ENCODE data around the gene CHST8.
"Not testable (repeated sequence)": the region's sequence is repeated elsewhere in the genome, so short reads cannot be mapped to it uniquely, and the experiment has no call there.

The CHST8 gene

DNA sequence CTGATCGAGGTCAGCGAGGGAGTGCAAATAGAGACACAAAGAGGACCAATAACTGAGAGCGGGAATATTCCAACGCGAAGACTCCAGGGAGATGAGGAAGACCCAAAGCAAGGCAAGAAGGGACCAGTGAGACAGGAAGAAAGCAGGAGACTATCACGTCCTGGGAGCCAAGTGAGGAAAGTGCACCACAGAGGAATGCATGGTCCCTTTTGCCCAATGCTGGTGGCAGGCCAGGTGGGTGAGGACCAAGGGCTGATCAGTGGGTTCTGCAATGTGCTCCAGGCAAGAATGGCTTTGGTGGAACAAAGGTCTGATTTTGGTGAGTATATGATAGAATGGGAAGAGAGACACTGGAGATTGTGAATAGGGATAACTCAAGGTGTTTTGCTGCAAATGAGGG lies 25.4 kb downstream of the CHST8 start:
- DNase-seq, result no peak

DNA sequence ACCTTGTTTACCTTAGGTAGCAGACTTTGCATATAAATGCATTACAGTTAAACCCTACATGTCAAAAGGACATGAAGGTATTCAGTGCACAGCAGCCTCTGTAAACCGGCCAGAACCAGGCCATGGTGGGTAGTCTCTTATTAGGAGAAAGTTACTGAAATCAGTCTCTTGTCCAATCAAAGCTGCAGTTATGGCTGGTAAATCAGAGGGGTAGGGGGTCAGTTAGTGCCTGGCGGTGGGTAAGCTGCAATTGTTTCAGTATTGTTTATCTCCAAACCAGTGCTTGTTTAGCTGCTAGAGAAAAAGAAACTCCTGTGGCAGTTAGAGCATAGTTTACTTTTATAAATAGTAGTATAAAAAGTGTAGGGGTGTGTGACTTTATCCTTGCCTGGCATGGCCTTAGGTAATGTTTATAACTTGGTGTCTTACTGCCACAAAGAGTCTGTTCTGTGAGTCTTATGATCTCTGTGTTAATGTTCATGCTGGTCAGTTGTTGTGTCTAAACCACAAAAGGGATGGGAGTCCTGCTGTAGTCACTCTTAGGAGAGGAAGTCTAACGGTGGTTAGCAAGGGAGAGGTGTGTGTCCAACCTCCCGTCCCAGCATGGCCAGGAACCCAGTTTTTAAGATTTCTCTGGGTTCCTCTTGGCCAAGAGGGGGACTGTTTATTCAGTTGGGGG lies 28.0 kb downstream of the CHST8 start:
- DNase-seq, result no peak

DNA sequence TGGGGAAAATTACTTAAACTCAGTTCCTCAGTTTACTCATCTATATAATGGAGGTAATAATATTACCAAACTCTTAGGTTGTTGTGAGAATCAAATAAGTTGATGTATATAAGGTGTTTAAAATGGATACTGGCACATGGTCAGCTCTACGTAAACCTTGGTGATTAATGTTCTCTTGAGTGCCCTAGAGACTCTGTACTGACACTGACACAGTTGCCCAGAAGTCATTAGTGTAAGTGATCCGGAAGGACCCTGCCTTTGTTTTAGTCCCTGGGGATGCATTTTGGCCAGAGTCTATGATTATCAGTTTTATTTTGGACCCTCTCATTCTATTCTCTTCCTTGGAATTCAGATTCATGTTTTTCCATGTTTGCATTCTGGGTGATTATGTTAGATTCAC lies 31.9 kb downstream of the CHST8 start:
- no peak for DNase-seq

DNA sequence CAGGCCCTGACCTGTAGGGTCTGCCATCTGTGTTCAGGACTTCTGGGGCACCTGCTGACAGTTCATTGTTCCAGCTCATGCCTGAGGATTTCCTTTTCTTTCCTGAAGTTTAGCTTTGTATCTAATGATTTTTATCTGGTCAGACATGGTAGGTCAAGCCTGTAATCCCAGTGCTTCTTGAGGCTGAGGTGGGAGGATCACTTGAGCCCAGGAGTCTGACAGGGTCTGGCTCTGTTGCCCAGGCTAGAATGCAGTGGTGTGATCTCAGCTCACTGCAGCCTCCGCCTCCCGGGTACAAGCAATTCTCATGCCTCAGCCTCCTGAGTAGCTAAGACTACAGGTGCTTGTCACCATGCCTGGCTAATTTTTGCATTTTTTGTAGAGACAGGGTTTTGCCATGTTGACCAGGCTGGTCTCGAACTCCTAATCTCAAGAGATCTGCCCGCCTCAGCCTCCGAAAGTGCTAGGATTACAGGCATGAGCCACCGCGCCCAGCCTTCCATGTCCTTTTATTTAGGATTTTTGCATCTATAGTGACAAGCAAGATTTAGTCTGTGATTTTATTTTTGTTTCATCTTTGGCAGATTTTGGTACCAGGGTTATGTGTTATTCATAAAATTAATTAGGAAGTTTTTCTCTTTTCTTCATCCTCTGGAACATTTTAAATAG lies 33.2 kb downstream of the CHST8 start:
- no peak for DNase-seq

DNA sequence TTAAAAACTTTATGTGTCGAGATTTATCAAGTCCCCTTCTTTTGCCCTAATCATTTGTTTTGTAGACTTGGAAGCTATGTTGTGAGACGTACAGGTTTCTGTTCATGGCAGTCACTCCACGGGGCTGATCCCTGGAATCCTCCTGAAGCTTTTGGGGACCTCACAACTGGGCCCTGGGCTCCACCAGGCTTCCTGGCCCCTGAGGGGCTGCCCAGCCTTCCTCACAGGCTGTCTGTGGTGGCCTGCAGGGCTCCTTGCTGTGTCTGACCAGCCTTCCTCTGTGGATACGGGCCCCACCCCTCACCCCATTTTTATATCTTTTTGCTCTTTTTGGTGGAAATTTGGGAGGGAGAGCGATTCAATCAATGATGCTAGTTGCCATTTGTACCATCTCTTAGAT lies 38.1 kb downstream of the CHST8 start:
- DNase-seq, result no peak

DNA sequence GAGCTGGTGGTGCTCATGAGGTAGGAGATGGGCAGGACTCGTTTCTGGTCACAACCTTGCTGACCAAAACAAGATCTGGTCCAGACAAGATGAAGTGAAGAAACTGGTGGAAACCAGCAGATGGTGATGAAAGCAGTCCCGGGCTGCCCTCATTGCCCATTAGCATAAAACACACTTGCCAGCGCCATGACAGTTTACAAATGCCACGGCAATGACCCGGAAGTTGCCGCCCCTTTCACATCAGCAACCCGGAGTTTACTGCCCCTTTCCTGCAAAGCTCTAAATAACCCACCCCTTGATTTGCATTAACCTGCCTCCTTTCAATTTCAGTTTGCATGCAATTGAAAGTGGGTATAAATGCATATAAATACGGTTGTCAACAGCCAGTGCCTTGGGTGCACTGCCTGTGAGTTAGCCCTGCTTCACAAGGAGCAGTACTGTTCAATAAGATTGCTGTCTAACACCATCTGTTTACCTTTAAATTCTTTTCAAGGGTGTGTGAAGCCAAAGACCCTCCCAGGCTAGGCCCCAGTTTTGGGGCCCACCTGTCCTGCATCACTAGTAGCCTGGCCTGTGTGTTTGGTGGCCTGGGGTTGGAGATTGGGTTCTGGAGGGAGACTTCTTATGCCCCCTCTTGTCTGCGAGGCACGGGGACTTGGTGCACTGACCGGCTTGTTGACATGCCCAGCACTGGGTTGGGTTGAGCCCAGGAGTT lies 38.8 kb downstream of the CHST8 start:
- DNase-seq, result no peak

DNA sequence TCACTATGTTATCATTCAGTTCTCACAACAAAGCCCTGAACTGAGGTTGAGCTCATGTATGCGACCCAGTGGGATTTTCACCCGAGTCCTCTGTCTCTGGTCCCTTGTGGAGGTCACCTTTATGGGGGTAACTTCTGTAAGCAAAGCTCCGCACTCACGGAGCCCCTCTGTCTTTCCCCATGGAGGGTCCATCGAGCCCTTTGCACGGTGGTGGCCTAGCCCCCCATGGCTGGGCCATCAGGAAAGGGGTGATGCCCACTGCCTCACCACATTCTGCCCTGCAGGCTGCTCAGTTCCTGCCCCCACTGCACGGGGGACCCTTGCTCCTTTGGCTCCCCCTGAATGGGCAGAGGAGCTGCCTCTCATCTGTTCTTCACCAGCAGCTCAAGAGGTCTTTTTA lies 39.6 kb downstream of the CHST8 start:
- no peak for DNase-seq

DNA sequence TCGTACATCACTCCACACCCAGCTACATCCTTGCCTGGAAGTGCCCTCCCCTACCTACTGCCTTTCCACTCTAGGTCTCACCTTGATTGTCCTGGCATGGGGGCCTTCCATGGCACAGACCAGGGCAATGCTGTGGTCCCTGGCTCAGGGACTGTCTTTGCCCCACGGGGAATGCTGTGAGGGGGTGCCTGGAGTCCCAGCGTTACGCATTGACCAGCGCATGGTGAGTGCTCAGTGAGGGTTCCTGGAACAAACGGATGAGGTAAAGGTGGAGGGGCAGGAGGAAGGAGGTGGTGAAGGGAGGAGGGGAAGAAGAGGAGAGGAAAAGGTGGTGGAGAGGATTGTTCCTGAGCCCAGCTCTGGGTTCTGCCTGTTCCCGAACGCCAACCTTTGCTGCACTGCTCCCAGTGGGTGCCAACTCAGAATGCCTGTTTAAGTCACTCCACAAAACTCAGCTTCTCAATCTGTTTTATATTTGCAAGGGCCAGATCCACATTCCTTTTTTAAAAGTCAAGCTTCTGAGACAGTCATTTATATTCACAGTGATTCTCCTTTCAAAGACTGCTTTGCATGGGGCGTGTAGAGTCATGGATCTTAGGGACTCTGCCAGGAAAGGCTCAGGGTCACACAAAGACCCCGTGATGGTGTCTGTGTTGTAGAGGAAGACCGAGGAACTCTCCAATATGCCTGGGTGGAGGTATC lies 40.8 kb downstream of the CHST8 start:
- DNase-seq, result no peak

DNA sequence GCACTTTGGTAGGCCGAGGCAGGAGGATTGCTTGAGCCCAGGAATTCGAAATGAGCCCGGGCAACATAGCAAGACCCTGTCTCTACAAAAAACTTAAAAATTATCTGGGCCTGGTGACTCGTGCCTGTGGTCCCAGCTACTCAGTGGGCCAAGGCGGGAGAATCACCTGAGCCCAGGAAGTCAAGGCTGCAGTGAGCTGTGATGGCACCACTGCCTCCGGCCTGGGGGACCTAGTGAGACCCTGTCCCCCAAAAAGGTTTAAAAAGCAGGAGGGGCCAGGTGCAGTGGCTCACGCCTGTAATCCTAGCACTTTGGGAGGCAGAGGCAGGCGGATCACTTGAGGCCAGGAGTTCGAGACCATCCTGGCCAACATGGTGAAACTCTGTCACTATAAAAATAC lies 41.6 kb downstream of the CHST8 start:
- DNase-seq, result not testable (repeated sequence)

DNA sequence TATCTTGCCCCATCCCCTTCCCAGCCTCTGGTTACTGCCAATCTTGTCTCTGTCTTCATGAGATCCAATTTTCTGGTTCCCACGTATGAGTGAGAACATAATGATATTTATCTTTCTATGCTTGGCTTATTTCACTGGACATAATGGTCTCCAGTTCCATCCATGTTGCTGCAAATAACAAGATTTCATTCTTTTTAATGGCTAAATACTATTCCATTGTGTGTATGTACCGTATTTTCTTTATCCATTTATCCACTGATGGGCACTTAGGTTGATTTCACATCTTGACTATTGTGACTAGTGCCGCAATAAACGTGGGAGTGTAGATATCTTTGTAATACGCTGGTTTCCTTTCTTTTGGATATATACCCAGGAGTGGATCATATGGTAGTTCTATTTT lies 43.0 kb downstream of the CHST8 start:
- no peak for DNase-seq

DNA sequence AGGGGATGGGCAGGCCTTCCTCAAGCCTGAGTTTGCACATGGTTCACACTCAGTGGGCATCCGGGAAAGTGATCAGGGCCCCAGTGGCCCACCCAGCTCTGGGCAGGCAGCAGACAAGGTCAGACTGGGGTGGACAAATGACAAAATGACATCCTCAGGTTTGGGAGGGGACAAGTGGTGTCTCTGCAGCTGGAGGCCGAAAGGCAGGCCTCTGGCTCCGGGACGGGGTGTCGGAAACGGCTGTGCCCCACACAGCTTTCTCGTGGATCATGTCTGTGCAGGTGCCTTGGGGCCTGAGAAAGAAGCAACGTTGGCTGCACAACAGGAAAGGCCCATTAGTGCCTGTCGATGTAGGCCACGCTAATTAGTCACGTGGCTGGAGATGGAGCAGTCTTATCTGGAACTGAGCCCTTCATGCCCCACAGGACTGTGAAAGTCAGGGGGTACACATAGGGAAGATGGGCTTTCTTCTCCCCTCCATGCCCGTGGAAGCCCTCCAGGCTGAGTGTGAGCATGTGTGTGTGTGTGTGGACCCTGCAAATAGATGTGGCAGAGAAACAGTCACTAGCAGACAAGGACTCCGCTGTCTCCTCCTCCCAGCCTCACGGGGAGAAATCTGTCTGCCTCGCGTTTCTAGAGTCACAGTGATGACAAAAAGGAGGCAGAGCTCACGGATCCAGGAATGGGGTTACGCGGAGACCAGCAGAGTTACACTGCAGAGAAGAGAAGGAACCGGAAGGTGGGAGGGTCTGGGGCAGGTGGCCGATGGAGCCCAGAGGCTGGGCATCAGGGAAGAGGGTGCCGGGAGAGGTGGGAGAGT lies 44.2 kb downstream of the CHST8 start:
- no peak for DNase-seq

DNA sequence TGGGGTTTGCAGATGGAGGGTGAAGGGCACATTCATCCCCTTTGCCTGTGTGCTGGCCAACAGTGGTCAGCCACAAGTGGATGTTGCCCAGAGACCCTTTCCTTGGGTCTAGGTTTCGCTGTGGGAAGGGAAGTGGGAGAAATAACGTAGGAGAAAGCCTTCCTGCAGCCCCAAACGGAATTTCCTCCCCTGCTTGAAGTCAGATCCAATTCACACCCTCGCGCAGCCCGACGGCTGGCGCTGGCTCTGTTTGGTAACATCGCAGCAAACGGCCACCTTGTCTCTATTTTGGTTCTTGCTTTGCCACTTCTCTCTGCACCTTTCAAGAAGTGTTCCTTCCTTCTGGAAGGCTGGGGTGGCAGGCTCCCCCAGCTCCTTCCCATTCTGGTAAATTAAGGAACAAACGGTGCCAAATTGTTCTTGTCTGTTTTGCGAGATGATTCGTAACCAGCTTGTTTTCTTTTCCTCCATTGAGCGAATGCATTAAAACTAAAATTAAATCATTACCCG lies 45.4 kb downstream of the CHST8 start:
- DNase-seq, result no peak

DNA sequence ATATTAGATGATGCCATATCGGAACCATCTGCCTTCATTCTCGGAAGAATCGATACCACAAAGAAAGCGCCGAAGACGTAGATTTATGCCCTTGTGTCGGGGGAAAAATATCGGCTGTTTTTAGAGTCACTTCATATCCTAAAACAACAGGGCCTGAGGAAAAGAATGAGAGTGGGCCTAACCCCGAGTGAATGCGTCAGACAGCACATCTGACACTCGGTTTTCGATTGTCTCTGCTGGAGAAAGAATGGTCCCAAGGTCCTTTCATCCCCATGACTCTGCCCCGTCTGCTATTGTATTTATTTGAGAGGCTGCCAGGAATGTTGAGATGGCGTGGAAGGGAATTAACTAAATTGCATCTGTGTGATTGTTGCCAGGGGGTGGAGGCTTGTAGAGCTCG lies 46.1 kb downstream of the CHST8 start:
- DNase-seq, result no peak

DNA sequence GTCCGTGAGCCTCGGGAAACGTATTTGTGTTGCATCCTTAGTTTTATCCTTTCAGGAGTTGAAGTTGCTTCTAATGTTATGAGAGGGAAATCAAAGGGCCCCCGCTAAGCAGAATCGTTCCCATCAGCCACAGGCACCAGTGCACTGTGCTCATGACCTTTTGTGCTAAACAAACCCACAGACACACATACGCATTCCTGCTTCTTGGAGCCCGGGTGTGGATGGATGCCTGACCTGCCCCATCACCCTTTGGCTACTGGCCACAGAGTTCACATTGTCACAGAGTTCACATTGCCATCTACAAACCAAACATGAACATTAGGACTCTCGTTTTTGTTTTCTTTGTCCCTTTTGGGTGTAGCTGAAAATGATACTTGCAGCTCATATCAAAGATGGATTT lies 47.2 kb downstream of the CHST8 start:
- DNase-seq, result no peak

DNA sequence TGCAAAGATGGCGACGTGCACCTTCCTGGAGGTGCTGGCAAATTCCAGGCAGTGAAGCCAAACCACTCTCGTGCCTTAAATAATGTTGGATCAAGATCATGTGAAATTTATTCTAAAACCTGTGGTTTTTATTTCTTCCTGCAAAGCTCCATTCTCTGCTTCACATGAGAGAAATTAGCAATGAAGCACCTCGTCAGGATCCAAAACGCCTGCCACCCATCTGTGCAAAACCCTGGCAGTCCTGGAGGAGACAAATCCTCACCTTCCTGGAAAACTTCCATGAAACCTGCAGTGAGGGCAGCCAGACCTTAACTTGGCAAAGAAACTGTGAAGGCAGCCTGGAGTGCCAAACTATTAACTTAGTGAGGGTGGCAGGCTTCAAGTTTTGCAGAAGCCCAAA lies 47.6 kb downstream of the CHST8 start:
- DNase-seq, result no peak

DNA sequence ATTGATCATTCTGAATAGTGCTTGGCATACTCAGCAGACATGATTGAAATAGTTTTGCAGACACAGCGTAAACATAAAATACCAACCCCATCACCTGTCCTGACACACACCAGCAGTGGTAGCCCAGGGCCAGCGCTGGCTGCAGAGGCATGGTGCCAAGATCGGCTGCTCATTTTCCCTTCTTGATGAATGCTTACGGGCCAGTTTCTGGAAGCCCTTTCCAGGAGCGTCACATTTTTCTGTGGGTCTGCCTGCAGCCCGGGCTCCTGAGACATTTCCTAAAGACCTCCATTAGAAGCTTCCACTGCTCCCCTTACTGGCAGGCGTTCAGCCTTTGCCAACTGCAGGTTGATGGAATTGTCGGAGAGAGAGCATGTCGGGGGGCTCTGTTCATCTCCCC lies 48.6 kb downstream of the CHST8 start:
- DNase-seq, result no peak

DNA sequence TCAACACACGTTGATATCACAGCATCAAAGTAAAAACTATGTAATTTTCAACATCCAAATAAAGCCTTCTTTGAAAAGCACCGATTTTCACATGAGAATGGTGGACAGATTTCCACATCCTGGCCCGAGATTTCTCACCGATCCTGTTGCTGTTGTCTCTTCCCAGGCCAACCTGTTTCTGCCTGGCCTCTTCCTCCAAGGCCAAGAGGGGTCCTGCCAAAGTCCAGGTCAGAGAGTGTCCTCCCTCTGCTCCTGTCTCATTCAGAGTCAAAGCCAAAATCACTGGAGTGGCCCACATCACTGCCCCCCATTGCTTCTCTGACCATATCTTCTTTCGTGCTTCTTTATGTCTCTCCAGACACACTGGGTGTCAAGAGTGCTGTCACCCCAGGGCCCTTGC lies 49.5 kb downstream of the CHST8 start:
- no peak for DNase-seq

DNA sequence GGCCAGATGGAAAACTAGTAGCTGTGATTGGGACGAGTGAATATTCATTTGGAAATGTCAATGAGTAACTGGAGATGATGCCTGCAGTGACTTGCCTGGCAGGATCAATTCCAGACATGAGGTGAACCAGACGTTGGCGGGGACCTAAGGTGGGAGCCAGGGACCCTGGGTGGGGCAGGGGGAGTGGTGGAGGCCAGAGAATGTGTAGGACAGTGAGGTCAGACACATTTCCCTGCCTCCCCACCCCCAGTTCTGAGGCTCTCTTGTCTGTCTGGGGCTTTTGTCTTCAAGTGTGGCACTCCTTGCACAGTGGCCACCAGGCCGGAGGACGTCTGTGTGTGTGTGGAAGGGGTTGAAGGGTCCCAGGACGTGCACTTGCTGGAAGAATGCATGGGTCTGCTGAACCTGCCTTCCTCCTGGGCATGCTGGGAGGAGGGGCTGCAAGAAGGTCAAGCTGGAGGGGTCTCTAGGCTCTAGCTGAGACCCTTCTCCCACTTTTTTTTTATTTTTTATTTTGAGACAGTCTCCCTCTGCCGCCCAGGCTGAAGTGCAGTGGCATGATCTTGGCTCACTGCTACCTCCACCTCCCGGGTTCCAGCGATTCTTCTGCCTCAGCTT lies 51.6 kb downstream of the CHST8 start:
- DNase-seq, result no peak

DNA sequence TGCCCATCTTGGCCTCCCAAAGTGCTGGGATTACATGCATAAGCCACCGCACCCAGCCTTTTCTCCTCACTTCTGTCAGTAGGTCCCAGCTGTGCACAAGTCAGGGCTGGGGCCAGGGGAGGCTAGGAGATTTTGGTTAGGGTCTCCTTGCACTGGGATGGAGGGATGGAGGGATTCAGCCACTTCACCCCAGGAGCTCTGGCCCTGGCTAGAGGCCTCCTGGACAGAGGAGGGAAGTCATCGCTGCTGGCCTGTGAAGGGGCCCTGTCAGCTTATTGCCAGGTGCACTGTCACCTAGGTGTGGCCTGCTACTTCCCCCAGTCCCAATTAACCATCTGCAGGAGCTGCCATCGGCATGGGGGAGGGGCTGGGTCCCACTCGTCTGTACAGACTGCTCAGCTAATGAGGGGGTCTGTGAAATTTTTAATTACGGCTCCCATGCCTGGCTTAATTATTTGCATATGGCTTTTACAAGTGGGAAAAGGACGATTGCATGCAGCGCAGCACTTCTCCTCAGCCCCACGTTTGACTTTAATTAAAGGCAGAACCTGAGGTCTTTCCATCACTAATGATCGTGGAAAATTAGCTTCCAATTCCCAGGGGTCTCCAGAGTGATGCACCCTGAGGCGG lies 52.4 kb downstream of the CHST8 start:
- no peak for DNase-seq

DNA sequence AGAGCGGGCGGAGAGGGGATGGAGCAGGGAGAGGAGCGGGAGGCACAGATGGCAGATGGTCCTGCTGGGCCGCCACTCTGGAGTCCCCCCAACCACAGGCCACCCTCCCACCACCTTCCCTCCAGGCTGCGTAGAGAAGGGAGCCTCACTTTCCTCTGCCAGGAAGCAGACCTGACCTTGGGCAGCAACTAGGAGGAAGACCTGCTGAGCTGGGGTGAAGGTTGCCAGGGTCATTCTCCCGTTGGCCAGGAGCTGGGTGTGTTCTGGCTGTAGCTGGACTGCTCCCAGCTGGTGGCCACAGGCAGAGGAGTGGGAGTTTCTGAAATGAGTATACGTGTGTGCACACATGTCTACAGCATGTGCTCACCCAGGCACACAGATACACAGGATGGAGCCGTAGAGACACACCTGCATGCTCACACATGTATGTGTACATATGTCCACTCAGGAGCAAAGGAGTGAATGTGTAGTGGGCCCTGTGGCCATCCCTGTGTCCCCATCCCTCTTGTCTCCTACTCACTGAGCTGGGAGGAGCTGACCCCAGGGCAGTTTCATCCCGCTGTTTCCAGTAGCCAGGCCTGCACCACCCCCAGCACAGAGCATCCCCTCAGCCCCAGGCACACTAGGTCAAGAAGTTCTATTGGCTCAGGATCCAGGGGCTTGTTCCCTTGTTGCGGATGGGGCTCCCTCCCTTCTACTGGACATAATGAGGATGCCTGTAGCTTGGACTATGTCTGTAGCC lies 53.0 kb downstream of the CHST8 start:
- no peak for DNase-seq

All from EL (cell line).